Thymus (tissue), 11 donors: ENCODE results near the gene SRP19. TPM values are rescaled to one million over a fixed set of nuclear protein-coding genes. Genes with fewer than 3 reads are reported as not detected.
A peak's percentile ranks its signal among the peaks of the same experiment; 100 is the strongest.
"Not testable (repeated sequence)": the region's sequence is repeated elsewhere in the genome, so short reads cannot be mapped to it uniquely, and the experiment has no call there.

Source experiments
- DNase-seq, 9 donors: peaks; one replicate each; pipeline ENCODE4 v3.0.0-alpha.2; 2013; ENCODE audit warnings: low spot score in 9 of 9, low read depth in 6 of 9, missing footprints in 1 of 9
- H3K27ac ChIP-seq, 2 donors: one replicate each; pipeline ENCODE4 v1.5.1; 2013; ENCODE audit warnings: control low read depth in 1 of 2, low read depth in 1 of 2, low read length in 1 of 2, mild to moderate bottlenecking in 1 of 2, moderate library complexity in 1 of 2
- H3K27me3 ChIP-seq, 2 donors: one replicate each; pipeline ENCODE4 v1.5.1; 2013; ENCODE audit warnings: low read length in 1 of 2; ENCODE audit not compliant: control insufficient read depth in 2 of 2, insufficient read depth in 1 of 2
- H3K36me3 ChIP-seq, 2 donors: one replicate each; pipeline ENCODE4 v1.5.1; 2013; ENCODE audit warnings: low read length in 1 of 2, mild to moderate bottlenecking in 1 of 2, moderate library complexity in 1 of 2; ENCODE audit not compliant: control insufficient read depth in 2 of 2, insufficient read depth in 2 of 2
- H3K4me1 ChIP-seq, 2 donors: one replicate each; pipeline ENCODE4 v1.5.1; 2013; ENCODE audit warnings: low read length in 2 of 2; ENCODE audit not compliant: control insufficient read depth in 2 of 2, insufficient read depth in 2 of 2
- H3K4me3 ChIP-seq, 2 donors: one replicate each; pipeline ENCODE4 v1.5.1; 2013; ENCODE audit warnings: low read length in 2 of 2, control low read depth in 1 of 2, mild to moderate bottlenecking in 1 of 2
- H3K9me3 ChIP-seq, 2 donors: one replicate each; pipeline ENCODE4 v1.5.1; 2013; ENCODE audit warnings: low read length in 1 of 2, mild to moderate bottlenecking in 1 of 2; ENCODE audit not compliant: control insufficient read depth in 2 of 2, insufficient read depth in 1 of 2
- WGBS: extraction: QIAGEN DNeasy Blood & Tissue Kit; methylation state at CpG from one replicate; pipeline ENCODE4 v1.1.7; 2013; 5-methylcytosine and 5-hydroxymethylcytosine counted together
- polyA plus RNA-seq: library from polyadenylated mRNA; stranded (reverse); fragments of 200-250 nt; gene quantifications from one replicate; pipeline ENCODE4 v1.2.3, GENCODE V29; 2013
- total RNA-seq: library from RNA; stranded (reverse); fragments of 120-200 nt; gene quantifications from one replicate; pipeline ENCODE4 v1.2.4, GENCODE V29; 2013
- donor health status: healthy.

The SRP19 gene
- total and polyA plus RNA-seq, 2 donors: 86.5 to 165 TPM

DNA sequence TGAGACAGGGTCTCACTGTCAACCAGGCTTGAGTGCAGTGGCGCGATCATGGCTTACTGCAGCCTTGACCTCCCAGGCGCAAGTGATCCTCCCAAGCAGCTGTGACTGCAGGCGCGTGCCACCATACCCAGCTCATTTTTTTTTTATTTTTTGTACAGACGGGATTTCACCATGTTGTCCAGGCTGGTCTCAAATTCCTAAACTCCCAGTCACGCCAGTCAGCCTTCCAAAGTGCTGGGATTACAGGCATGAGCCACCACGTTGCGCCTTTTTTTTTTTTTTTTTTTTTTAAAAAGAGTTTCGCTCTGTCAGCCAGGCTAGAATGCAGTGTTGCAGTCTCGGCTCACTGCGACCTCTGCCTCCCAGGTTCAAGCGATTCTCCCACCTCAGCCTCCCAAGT is 27.1 kb upstream of the SRP19 start:
- Histone ChIP-seq H3K27me3 (no peaks in the 10 kb centered on the region), H3K36me3 (peaks cover 12 to 38% of the 10 kb centered on the region in 2 donors), H3K4me3 (no peak overlapping the region), H3K27ac (no peak overlapping the region), H3K4me1 (no peaks in the 10 kb centered on the region), H3K9me3 (no peaks in the 10 kb centered on the region)
- DNase-seq: no peak
- WGBS: 98% methylated on average over 13 of the region's 13 CpGs

DNA sequence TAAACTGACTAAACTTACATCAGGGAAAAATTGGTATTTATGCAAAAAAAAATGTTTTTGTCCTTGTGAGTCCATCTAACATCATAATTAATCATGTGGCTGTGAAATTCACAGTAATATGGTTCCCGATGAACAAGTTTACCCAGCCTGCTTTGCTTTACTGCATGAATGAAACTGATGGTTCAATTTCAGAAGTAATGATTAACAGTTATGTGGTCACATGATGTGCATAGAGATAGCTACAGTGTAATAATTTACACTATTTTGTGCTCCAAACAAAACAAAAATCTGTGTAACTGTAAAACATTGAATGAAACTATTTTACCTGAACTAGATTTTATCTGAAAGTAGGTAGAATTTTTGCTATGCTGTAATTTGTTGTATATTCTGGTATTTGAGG is 16.6 kb upstream of the SRP19 start:
- Histone ChIP-seq H3K4me1 (no peaks in the 10 kb centered on the region), H3K4me3 (no peak overlapping the region), H3K27me3 (no peaks in the 10 kb centered on the region), H3K36me3 (peaks cover 8 to 9% of the 10 kb centered on the region in 2 donors), H3K9me3 (no peaks in the 10 kb centered on the region), H3K27ac (no peak overlapping the region)
- DNase-seq: no peak
- 96% methylated on average over 1 of the region's 1 CpG for WGBS

DNA sequence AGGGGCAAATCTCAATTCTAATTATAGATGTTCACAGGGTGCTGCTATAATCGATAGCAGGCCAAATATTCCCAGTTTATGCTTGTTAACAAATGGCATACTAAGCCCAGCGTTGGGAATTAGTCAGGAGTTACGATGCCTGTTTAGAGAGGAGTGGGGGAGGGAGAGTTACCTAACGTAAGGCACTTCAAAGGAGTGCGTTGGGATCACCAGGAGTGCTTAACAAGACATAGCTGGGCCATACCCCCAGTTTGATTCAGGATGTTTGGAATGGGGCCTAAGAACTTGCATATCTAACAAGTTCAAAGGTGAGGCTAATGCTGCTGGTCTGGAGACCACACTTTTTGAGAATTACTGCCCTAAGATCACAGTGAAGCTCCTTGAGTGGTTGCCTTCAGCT is 14.5 kb upstream of the SRP19 start:
- WGBS: 97% methylated on average over 5 of the region's 5 CpGs
- DNase-seq: no peak
- Histone ChIP-seq H3K4me3 (no peak overlapping the region), H3K27me3 (no peaks in the 10 kb centered on the region), H3K36me3 (no peaks in the 10 kb centered on the region), H3K27ac (no peak overlapping the region), H3K4me1 (no peaks in the 10 kb centered on the region), H3K9me3 (no peaks in the 10 kb centered on the region)

DNA sequence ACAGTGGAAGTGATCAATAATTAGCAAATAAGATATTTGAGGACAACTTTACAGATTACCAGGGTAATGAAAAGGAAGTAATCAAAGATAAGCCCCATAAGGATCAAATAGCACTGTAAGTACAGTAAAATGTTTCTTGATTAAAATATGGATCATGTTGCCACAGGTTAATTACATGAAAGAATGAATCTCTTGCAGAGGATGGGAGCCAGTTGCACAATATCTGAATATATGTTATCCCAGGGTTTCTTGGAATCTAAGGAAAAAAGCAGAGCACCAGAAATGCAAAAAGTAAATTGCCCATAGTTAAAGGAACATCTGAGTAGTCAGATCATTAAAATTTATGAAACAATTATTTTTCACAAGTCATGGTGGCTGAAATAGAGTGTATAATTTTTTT is 13.8 kb upstream of the SRP19 start:
- Histone ChIP-seq H3K36me3 (no peaks in the 10 kb centered on the region), H3K9me3 (no peaks in the 10 kb centered on the region), H3K4me3 (no peak overlapping the region), H3K27ac (no peak overlapping the region), H3K27me3 (no peaks in the 10 kb centered on the region), H3K4me1 (no peaks in the 10 kb centered on the region)
- DNase-seq: no peak

DNA sequence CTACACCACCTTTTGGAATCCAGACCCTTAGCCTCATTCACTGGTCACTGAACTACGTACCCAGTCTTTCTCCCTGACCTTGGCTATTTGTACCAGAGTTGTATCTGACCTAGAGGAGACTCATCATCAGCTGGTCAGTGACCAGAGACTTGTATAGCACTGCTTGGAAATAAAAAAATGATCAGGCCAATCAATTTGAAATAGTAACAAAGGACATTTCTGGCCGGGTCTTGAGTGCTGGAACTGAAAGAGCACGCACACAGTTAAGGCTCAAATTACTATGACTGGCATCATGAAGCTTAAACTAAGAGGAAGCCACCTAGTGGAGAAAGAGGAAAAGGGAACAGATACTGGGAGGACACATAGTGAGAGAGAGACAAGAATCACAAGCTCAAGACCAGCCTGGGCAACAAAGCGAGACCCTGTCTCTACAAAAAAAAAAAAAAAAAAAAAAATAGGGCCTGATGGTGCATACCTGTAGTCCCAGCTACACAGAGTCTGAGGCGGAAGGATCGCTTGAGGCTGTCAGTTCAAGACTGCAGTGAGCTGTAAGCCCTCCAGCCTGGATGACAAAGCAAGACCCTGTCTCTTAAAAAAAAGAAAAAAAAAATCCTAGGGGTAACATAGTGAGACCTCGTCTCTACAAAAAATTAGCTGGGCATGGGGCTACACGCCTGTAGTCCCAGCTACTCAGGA is 12.8 kb upstream of the SRP19 start:
- no peaks in the 10 kb centered on the region for H3K4me1 ChIP-seq
- 53% methylated on average over 8 of the region's 8 CpGs for WGBS
- H3K27me3 ChIP-seq: no peaks in the 10 kb centered on the region
- H3K36me3 ChIP-seq: no peaks in the 10 kb centered on the region
- H3K27ac ChIP-seq: no peak overlapping the region
- no peaks in the 10 kb centered on the region for H3K9me3 ChIP-seq
- peak; percentile 21 to 76 (median 35) for DNase-seq
- no peak overlapping the region for H3K4me3 ChIP-seq

DNA sequence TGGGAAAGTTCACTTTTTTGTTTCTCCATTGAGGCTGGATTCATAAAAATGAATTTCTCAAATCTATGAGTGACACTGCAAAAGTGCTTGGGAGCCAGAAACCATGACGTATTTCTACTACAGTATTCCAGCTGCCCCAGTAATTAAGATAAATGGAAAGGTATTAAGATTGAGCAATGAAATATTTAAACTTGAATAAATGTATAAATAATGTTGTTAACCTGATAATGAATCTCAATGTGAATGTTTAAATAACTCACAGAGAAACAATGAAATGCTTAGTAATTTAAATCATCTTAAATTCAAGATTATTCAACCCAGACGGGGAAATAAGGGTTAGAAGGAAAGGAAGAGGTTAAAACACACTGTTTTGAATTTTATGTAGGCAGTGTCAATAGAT is 11.2 kb upstream of the SRP19 start:
- WGBS: 95% methylated on average over 2 of the region's 2 CpGs
- no peaks in the 10 kb centered on the region for H3K9me3 ChIP-seq
- H3K4me3 ChIP-seq: no peak overlapping the region
- no peaks in the 10 kb centered on the region for H3K4me1 ChIP-seq
- H3K36me3 ChIP-seq: no peaks in the 10 kb centered on the region
- no peak for DNase-seq
- no peaks in the 10 kb centered on the region for H3K27me3 ChIP-seq
- no peak overlapping the region for H3K27ac ChIP-seq

DNA sequence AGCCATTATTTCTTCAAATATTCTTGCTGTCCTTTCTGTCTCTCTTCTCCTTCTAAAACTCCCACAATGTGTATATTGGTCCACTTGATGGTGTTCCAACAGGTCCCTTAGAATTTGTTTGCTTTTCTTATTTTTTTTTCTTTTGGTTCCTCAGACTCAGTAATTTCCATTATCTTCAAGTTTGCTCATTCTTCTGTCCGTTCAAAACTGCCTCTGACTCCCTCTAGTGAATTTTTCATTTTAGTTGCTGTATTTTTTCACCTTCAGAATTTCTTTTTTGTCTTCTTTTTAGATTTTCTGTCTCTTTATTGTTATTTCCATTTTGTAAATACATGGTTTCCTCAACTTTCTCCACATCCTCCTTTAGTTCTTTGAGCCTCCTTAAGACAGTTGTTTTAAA is 6.4 kb upstream of the SRP19 start:
- DNase-seq: no peak
- H3K4me3 ChIP-seq: no peak overlapping the region
- H3K4me1 ChIP-seq: no peaks in the 10 kb centered on the region
- 86% methylated on average over 1 of the region's 1 CpG for WGBS
- H3K27ac ChIP-seq: no peak overlapping the region
- no peaks in the 10 kb centered on the region for H3K36me3 ChIP-seq
- no peaks in the 10 kb centered on the region for H3K27me3 ChIP-seq
- H3K9me3 ChIP-seq: no peaks in the 10 kb centered on the region

DNA sequence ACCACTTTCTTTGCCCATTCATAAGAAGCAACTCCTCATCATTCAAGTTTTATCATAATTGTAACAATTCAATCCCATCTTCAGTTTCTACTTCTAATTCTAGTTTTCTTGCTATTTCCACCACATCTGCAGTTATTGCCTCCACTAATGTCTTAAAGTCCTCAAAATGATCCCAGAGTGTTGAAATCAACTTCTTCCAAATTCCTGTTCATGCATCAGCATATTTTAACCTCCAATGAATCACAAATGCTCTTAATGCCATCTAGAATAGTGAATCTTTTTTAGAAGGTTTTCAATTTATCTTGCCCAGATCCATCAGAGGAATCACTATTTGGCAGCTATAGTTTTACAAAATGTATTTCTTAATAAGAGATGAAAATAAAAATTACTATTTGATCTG is 3.2 kb upstream of the SRP19 start:
- no peak overlapping the region for H3K27ac ChIP-seq
- peaks cover 6 to 14% of the 10 kb centered on the region in 2 donors for H3K4me1 ChIP-seq

DNA sequence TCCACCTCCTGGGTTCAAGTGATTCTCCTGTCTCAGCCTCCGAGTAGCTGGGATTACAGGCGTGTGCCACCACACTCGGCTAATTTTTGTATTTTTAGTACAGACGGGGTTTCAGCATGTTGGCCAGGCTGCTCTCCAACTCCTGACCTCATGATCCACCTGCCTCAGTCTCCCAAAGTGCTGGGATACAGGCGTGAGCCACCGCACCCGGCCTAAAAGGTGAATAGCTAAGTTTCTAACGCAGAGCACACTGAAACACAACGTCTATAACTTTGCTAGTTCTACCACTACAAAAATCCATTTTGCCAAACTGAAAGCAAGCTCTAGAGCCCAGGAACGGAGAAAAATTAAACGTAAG is 537 bp upstream of the SRP19 start:
- H3K27me3 ChIP-seq, H3K9me3 ChIP-seq, DNase-seq: not testable (repeated sequence)
- H3K4me3 ChIP-seq: peak overlapping the region; percentile 78 to 92
- WGBS: 80% methylated on average over 11 of the region's 11 CpGs
- peaks cover 8 to 22% of the 10 kb centered on the region in 2 donors for H3K36me3 ChIP-seq
- peaks cover 6 to 14% of the 10 kb centered on the region in 2 donors for H3K4me1 ChIP-seq
- peak overlapping the region in 1 of 2 donors; percentile 88 for H3K27ac ChIP-seq

More for the DNA sequence above, 3.2 kb upstream of the SRP19 start:
- DNase-seq: no peak
- Histone ChIP-seq H3K36me3 (peaks cover 0 to 1% of the 10 kb centered on the region in 2 donors), H3K27me3 (no peaks in the 10 kb centered on the region), H3K9me3 (no peaks in the 10 kb centered on the region), H3K4me3 (no peak overlapping the region)

DNA sequence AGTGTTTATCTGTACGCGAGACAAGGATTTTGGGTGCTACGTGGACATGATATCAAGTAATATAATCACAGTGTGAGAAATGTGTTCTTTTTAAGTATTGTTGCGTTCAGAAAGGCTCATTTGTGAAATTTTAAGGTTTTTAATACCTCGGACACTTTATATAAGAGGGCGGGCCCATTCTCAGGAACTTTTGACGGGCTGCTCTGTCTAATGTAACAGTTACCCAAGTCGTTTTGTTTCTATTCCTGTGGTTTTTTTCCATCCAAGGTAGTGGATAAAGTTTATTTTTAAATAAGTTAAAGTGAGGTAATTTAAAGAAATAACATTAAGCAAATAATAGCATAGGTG is 525 bp downstream of the SRP19 start:
- H3K4me1 ChIP-seq: peaks cover 6 to 14% of the 10 kb centered on the region in 2 donors
- H3K36me3 ChIP-seq: peaks cover 8 to 30% of the 10 kb centered on the region in 2 donors
- WGBS: 1% methylated on average over 8 of the region's 8 CpGs
- H3K4me3 ChIP-seq: peak overlapping the region; percentile 78 to 92
- H3K9me3 ChIP-seq: no peaks in the 10 kb centered on the region
- peak overlapping the region; percentile 85 to 88 for H3K27ac ChIP-seq
- H3K27me3 ChIP-seq: no peaks in the 10 kb centered on the region
- no peak for DNase-seq
